ENCODE results near the gene FILIP1.

The FILIP1 gene

GRCh38 chr6:75495011-75495410 lies 1.4 kb upstream of the FILIP1 start:
- no peak for DNase-seq (ENCODE audit: low spot score)

GRCh38 chr6:75494290-75494689 lies 690 bp upstream of the FILIP1 start:
- no peak for DNase-seq (ENCODE audit: low spot score)

GRCh38 chr6:75492386-75493153 lies 1.0 kb downstream of the FILIP1 start:
- no peak for DNase-seq (ENCODE audit: low spot score)

GRCh38 chr6:75491291-75491690 lies 2.3 kb downstream of the FILIP1 start:
- no peak for DNase-seq (ENCODE audit: low spot score)

GRCh38 chr6:75490706-75491105 lies 2.9 kb downstream of the FILIP1 start:
- no peak for DNase-seq (ENCODE audit: low spot score)

- no peak for DNase-seq (ENCODE audit: low spot score)
These were observed 4.6 kb downstream of the FILIP1 start for GRCh38 chr6:75489025-75489424.

- no peak for DNase-seq (ENCODE audit: low spot score)
These were observed 5.6 kb downstream of the FILIP1 start for GRCh38 chr6:75488033-75488432.

GRCh38 chr6:75486850-75487518 lies 6.6 kb downstream of the FILIP1 start:
- no peak for DNase-seq (ENCODE audit: low spot score)

GRCh38 chr6:75484535-75484934 lies 9.1 kb downstream of the FILIP1 start:
- DNase-seq (ENCODE audit: low spot score): no peak

- no peak for DNase-seq (ENCODE audit: low spot score)
These were observed 10.3 kb downstream of the FILIP1 start for GRCh38 chr6:75483136-75483952.

GRCh38 chr6:75481936-75482593 lies 11.5 kb downstream of the FILIP1 start:
- DNase-seq (ENCODE audit: low spot score): no peak

- no peak for DNase-seq (ENCODE audit: low spot score)
These were observed 12.2 kb downstream of the FILIP1 start for GRCh38 chr6:75481394-75481793.

- DNase-seq (ENCODE audit: low spot score): no peak
These were observed 13.2 kb downstream of the FILIP1 start for GRCh38 chr6:75480425-75480824.

GRCh38 chr6:75479712-75480111 lies 13.9 kb downstream of the FILIP1 start:
- no peak for DNase-seq (ENCODE audit: low spot score)

- DNase-seq (ENCODE audit: low spot score): no peak
These were observed 14.7 kb downstream of the FILIP1 start for GRCh38 chr6:75478929-75479328.

GRCh38 chr6:75472885-75473284 lies 20.7 kb downstream of the FILIP1 start:
- no peak for DNase-seq (ENCODE audit: low spot score)

GRCh38 chr6:75467966-75468365 lies 25.6 kb downstream of the FILIP1 start:
- DNase-seq (ENCODE audit: low spot score): no peak

- no peak for DNase-seq (ENCODE audit: low spot score)
These were observed 26.3 kb downstream of the FILIP1 start for GRCh38 chr6:75467284-75467683.

GRCh38 chr6:75466636-75467035 lies 27.0 kb downstream of the FILIP1 start:
- DNase-seq (ENCODE audit: low spot score): no peak

GRCh38 chr6:75463908-75464307 lies 29.7 kb downstream of the FILIP1 start:
- DNase-seq (ENCODE audit: low spot score): no peak

- DNase-seq (ENCODE audit: low spot score): no peak
These were observed 30.5 kb downstream of the FILIP1 start for GRCh38 chr6:75463061-75463460.

GRCh38 chr6:75460681-75461080 lies 32.9 kb downstream of the FILIP1 start:
- no peak for DNase-seq (ENCODE audit: low spot score)
